PC-3 (cell line): ENCODE results near the gene ZNF629. TPM values are rescaled to one million over a fixed set of nuclear protein-coding genes. Genes with fewer than 3 reads are reported as not detected.

ENCODE experiments used
- ATAC-seq: fragments of 200-7000 bp; cut with Tn5 transposase; 2 replicates; pipeline ENCODE4 v1.9.1; 2020; ENCODE audit warnings: mild to moderate bottlenecking, moderate library complexity
- BruUV-seq: library from RNA; stranded (reverse); fragments of 400-500 nt; replicated peaks from 2 replicates; lab custom pipeline; 2021; lab: Mats Ljungman, UMichigan
- CTCF ChIA-PET: fragments of 300-600 bp; sonication (Branson Sonifier 250); formaldehyde crosslinking; loops from one replicate; lab custom pipeline; 2022; ENCODE audit warnings: antibody characterized with exemption; lab: Charles Lee
- POLR2A ChIA-PET: fragments of 300-600 bp; sonication (Branson Sonifier 250); formaldehyde crosslinking; loops from one replicate; lab custom pipeline; 2022; ENCODE audit warnings: antibody characterized with exemption; ENCODE audit not compliant: unreplicated experiment; lab: Charles Lee
- DNase-seq: peaks from one replicate; pipeline ENCODE4 v3.0.0-alpha.2; 2015
- H2AFZ ChIP-seq: fragments of 300-600 bp; sonication (generic); 2 replicates; pipeline ENCODE4 v1.6.0; 2016; ENCODE audit warnings: antibody characterized with exemption, low read length
- H3F3A ChIP-seq: fragments of 300-600 bp; sonication (generic); one replicate; pipeline ENCODE4 v1.6.0; 2017; ENCODE audit warnings: antibody characterized with exemption, low read length, control low read depth, mild to moderate bottlenecking; ENCODE audit not compliant: unreplicated experiment
- H3K27ac ChIP-seq: fragments of 300-600 bp; sonication (generic); 2 replicates; pipeline ENCODE4 v1.5.1; 2016; ENCODE audit warnings: mild to moderate bottlenecking, low read length
- H3K27me3 ChIP-seq: fragments of 300-600 bp; sonication (generic); 2 replicates; pipeline ENCODE4 v1.6.1; 2016; ENCODE audit warnings: low read length, mixed read lengths
- H3K36me3 ChIP-seq: fragments of 300-600 bp; sonication (generic); 2 replicates; pipeline ENCODE4 v1.6.1; 2016; ENCODE audit warnings: low read depth, mixed run types, low read length, mixed read lengths
- H3K4me1 ChIP-seq: fragments of 300-600 bp; sonication (generic); 2 replicates; pipeline ENCODE4 v1.5.1; 2016; ENCODE audit warnings: low read length; ENCODE audit not compliant: insufficient read depth
- H3K4me2 ChIP-seq: fragments of 300-600 bp; sonication (generic); 2 replicates; pipeline ENCODE4 v1.6.0; 2016; ENCODE audit warnings: low read length
- H3K4me3 ChIP-seq: fragments of 300-600 bp; sonication (generic); 2 replicates; pipeline ENCODE4 v1.5.1; 2016; ENCODE audit warnings: mild to moderate bottlenecking, low read length, mixed read lengths
- H3K79me2 ChIP-seq: fragments of 300-600 bp; sonication (generic); 2 replicates; pipeline ENCODE4 v1.6.1; 2017; ENCODE audit warnings: low read length, mixed read lengths
- H3K9ac ChIP-seq: fragments of 300-600 bp; sonication (generic); 2 replicates; pipeline ENCODE4 v1.6.0; 2016; ENCODE audit warnings: mild to moderate bottlenecking, low read length
- H3K9me2 ChIP-seq: fragments of 300-600 bp; sonication (generic); replicated peaks from 2 replicates; pipeline ENCODE4 v1.6.1; 2016; ENCODE audit warnings: mixed run types, low read length, mixed read lengths
- H3K9me3 ChIP-seq: fragments of 300-600 bp; sonication (generic); 2 replicates; pipeline ENCODE4 v1.6.1; 2016; ENCODE audit warnings: low read length, mixed read lengths
- H4K20me1 ChIP-seq: fragments of 300-600 bp; sonication (generic); 2 replicates; pipeline ENCODE4 v1.6.1; 2016; ENCODE audit warnings: low read length, mixed read lengths
- CTCF ChIP-seq: fragments of 300-600 bp; sonication (generic); conservative IDR thresholded peaks from 2 replicates; pipeline ENCODE4 v1.5.1; 2017; ENCODE audit warnings: antibody characterized with exemption, low read depth, mild to moderate bottlenecking, low read length
- EZH2 ChIP-seq: fragments of 300-600 bp; sonication (generic); IDR thresholded peaks from one replicate; pipeline ENCODE4 v1.6.1; 2017; ENCODE audit warnings: antibody characterized with exemption, mild to moderate bottlenecking, low read length; ENCODE audit not compliant: unreplicated experiment
- EZH2phosphoT487 ChIP-seq: fragments of 300-600 bp; sonication (generic); IDR thresholded peaks from 2 replicates; pipeline ENCODE4 v1.6.1; 2018; ENCODE audit warnings: mild to moderate bottlenecking, antibody characterized with exemption, low read length, borderline replicate concordance
- intact Hi-C: fragments of 100-400 bp; cut with micrococcal nuclease; formaldehyde crosslinking; loops from 2 replicates; pipeline ENCODE4 v1.9.0; 2023
- total RNA-seq: library from RNA; depleted of rRNA; stranded (reverse); fragments of >200 nt; gene quantifications from 2 replicates; pipeline ENCODE4 v1.2.3, GENCODE V29; 2014

Gene ZNF629
- total RNA-seq, 1 experiment from 2014 or later: 7.8 TPM

DNA sequence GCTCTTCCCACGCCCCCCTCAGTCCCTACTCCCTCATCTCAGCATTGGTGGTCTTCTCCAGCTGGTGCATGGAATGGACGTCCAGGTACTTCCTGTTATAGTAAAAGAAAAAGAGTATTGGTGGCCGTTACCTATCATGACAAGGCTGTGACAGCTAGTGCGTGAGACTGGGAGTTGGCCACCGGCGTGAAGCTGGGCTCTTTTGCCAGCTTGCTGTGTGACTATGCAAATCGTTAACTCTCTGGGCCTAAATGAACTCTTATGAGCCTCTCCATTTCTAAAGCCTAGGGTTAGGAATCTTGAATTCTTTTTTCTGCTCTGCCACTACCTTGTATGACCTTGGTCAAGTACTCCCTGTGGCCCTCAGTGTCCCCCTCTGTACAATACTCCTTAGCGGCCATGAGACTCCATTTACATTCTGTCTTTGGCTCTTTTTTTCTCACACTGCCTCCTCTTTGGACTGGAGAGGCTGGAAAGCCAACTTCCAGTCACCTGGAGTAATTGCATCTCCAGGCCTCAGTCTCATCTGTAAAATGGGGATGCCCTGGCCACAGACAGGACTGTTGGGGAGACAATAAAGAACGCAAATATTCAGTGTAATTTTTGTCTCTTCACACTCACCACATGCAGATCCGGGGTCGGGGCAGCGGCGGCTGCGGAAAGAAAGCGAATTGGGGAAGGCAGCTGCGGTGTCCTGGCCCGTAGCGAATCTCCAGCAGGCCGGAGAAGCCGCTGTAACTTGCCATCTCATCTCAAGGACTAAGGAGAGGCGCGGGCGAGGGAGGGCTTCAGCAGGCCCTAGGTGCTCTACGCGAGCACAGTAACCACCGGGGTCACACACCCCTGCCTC lies 26.2 kb downstream of the ZNF629 start:
- no peak; the same call in 1 of the 2 replicates for ATAC-seq
- peaks cover 15% of the 10 kb centered on the region; the same call in 1 of the 2 replicates for H3K36me3 ChIP-seq

GRCh38 chr16:30760001-30760559 lies 26.9 kb downstream of the ZNF629 start:
- Histone ChIP-seq H3F3A (no peaks in the 10 kb centered on the region), H3K36me3 (peaks cover 9% of the 10 kb centered on the region; the same call in 1 of the 2 replicates), H3K27ac (no peak overlapping the region), H3K79me2 (peaks cover 33% of the 10 kb centered on the region), H3K4me1 (peaks cover 20% of the 10 kb centered on the region), H3K27me3 (no peaks in the 10 kb centered on the region), H3K9ac (no peak overlapping the region), H2AFZ (no peak overlapping the region), H3K4me2 (peak overlapping the region; percentile 93), H3K9me2 (no peaks in the 10 kb centered on the region), H3K9me3 (no peaks in the 10 kb centered on the region), H3K4me3 (peak overlapping the region; percentile 82; the same call in 1 of the 2 replicates), H4K20me1 (peaks cover 4% of the 10 kb centered on the region; the same call in 1 of the 2 replicates)
- TF ChIP-seq CTCF (no peak), EZH2 (no peak), EZH2phosphoT487 (no peak)
- intact Hi-C loops: loop anchor here (5.0 kb wide), 1 partner anchor 103 kb away; the partner anchor contains the start of gene FBRS
- ChIA-PET CTCF (interaction anchor here (0.6 kb wide), 1 partner anchor 234 kb away, joined by 13 read pairs; no protein-coding TSS in a partner anchor), POLR2A (no interaction called here)
- no TSS peak for BruUV-seq
- ATAC-seq (no peak), DNase-seq (no peak)

More for the DNA sequence above, 26.2 kb downstream of the ZNF629 start:
- peaks cover 20% of the 10 kb centered on the region for H3K4me1 ChIP-seq
- H3K9me3 ChIP-seq: no peaks in the 10 kb centered on the region
- no peaks in the 10 kb centered on the region for H3F3A ChIP-seq
- peaks cover 4% of the 10 kb centered on the region; the same call in 1 of the 2 replicates for H4K20me1 ChIP-seq
- no TSS peak for BruUV-seq
- peaks cover 33% of the 10 kb centered on the region for H3K79me2 ChIP-seq
- H3K9me2 ChIP-seq: no peaks in the 10 kb centered on the region
- peak overlapping the region; percentile 93 for H3K4me2 ChIP-seq
- H3K4me3 ChIP-seq: peak overlapping the region; percentile 82
- TF ChIP-seq EZH2 (no peak), EZH2phosphoT487 (no peak), CTCF (no peak)
- intact Hi-C loops: loop anchor here (5.0 kb wide), 1 partner anchor 104 kb away; the partner anchor contains the start of gene FBRS
- ChIA-PET POLR2A (interaction anchor here (0.5 kb wide), 1 partner anchor 22 kb away, joined by 3 read pairs; no protein-coding TSS in a partner anchor), CTCF (interaction anchor here (0.6 kb wide), 1 partner anchor 233 kb away, joined by 13 read pairs; no protein-coding TSS in a partner anchor)
- DNase-seq: no peak
- peak overlapping the region; percentile 78 for H2AFZ ChIP-seq
- H3K9ac ChIP-seq: peak overlapping the region; percentile 71
- H3K27me3 ChIP-seq: no peaks in the 10 kb centered on the region
- no peak overlapping the region for H3K27ac ChIP-seq
